ENCODE data around the gene SOAT1. TPM values are rescaled to one million over a fixed set of nuclear protein-coding genes. Genes with fewer than 3 reads are reported as not detected.

Gene SOAT1
- total and polyA plus RNA-seq, 4 donors: 6.0 to 42.7 (median 22.7) TPM

DNA sequence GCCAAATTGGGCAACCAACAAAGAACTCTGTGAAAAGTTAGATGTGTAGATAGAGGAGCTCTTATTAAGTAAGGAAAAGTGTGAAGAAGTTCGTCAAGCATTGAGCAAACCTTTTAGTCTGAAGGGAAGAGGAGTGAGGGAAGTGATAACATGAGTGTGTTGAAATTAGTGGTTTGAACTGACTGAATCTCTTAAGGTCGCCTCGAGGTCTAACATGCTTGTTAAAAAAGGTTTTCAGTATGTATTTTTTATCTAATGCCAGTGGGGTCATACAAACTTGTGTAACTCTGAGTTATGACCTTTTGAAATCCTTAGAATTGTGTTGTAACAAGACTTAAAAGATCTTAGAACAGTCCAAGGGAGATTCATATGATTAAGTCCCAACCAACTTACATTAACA is 34.1 kb downstream of the SOAT1 start:
- 74 to 77% methylated on average over 3 of the region's 3 CpGs for WGBS, 2 donors
- H3K4me3 ChIP-seq (ENCODE audit: low read length in 2 of 2): no peak overlapping the region
- no peak overlapping the region for H3K27ac ChIP-seq (ENCODE audit: low read depth in 1 of 2, low read length in 2 of 2)
- no peak for DNase-seq
- intact Hi-C loops (cut with DNase I): no loop called here
- ATAC-seq (ENCODE audit: low FRiP score): no peak
- no peaks in the 10 kb centered on the region for H3K36me3 ChIP-seq (ENCODE audit: control insufficient read depth in 1 of 2, insufficient read depth in 2 of 2, low read length in 1 of 2)
- no peaks in the 10 kb centered on the region for H3K27me3 ChIP-seq (ENCODE audit: control insufficient read depth in 1 of 2, insufficient read depth in 2 of 2, low read length in 1 of 2)
- H3K9me3 ChIP-seq (ENCODE audit: control insufficient read depth, low read length): no peaks in the 10 kb centered on the region
- no peaks in the 10 kb centered on the region for H3K4me1 ChIP-seq (ENCODE audit: control insufficient read depth in 1 of 2, insufficient read depth in 2 of 2, low read length in 2 of 2)

DNA sequence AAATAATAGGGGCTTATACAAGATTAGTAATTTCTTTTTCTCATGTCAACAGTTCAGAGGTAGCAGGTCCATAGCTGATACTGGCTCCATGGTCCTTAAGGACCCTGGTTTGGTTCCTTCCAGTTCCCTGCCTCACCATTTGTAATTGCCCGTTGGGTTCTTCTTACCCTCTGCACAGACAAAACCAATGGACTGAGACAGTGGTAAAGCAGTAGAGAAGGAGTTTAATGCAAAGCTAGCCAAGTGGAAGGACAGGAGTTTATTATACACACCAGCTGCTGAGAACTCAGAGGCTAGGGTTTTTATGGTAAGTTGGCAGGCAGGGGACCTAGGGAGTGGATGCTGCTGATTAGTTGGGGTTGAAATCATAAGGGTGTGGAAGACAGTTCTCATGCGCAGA is 36.3 kb downstream of the SOAT1 start:
- Histone ChIP-seq H3K27ac (ENCODE audit: low read depth in 1 of 2, low read length in 2 of 2) (no peak overlapping the region), H3K9me3 (ENCODE audit: control insufficient read depth, low read length) (no peaks in the 10 kb centered on the region), H3K36me3 (ENCODE audit: control insufficient read depth in 1 of 2, insufficient read depth in 2 of 2, low read length in 1 of 2) (no peaks in the 10 kb centered on the region), H3K4me1 (ENCODE audit: control insufficient read depth in 1 of 2, insufficient read depth in 2 of 2, low read length in 2 of 2) (no peaks in the 10 kb centered on the region), H3K4me3 (ENCODE audit: low read length in 2 of 2) (no peak overlapping the region), H3K27me3 (ENCODE audit: control insufficient read depth in 1 of 2, insufficient read depth in 2 of 2, low read length in 1 of 2) (no peaks in the 10 kb centered on the region)
- whole genome bisulfite sequencing, 2 donors: 77 to 98% methylated on average over 2 of the region's 2 CpGs
- intact Hi-C loops (cut with DNase I): no loop called here
- ATAC-seq (ENCODE audit: low FRiP score) (no peak), DNase-seq (no peak)

DNA sequence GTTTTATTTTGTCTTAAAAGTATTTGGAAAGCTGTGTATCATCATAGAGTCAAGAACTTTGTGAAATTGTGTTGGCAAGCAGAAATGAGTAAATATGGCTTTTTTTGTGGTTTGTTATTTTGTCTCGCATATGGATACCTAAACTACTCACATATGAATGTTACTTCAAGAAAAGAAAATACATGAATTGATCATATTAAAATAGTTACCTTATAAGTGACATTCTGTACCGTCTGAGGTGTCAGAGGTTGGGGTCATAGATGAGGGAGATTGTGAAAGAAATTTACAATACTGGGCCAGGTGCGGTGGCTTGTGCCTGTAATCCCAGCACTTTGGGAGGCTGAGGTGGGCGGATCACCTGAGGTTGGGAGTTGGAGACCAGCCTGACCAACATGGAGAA is 40.8 kb downstream of the SOAT1 start:
- DNase-seq: no peak
- 96 to 97% methylated on average over 4 of the region's 4 CpGs for WGBS, 2 donors
- intact Hi-C loops (cut with DNase I): no loop called here

DNA sequence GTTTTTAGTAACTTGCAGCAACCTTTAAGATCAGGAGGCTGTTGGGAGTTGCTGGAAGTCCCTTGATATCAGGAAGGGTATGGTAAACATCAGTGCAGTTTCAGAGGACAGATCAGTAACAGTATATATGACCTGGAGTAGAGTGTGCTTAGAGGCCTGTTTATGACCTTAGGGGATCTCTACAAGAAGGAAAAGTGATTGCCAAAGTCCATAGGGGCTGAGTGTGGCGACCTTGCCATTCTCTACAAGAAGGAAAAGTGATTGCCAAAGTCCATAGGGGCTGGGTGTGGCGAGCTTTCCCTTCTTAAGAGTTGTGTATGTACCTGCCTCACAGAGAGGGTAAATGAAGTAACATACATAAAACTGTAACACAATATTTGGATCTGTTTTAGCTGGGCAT is 43.7 kb downstream of the SOAT1 start:
- Histone ChIP-seq H3K9me3 (ENCODE audit: control insufficient read depth, low read length) (no peaks in the 10 kb centered on the region), H3K4me3 (ENCODE audit: low read length in 2 of 2) (no peak overlapping the region), H3K27me3 (ENCODE audit: control insufficient read depth in 1 of 2, insufficient read depth in 2 of 2, low read length in 1 of 2) (no peaks in the 10 kb centered on the region), H3K36me3 (ENCODE audit: control insufficient read depth in 1 of 2, insufficient read depth in 2 of 2, low read length in 1 of 2) (peaks cover 0 to 3% of the 10 kb centered on the region in 2 donors), H3K27ac (ENCODE audit: low read depth in 1 of 2, low read length in 2 of 2) (no peak overlapping the region), H3K4me1 (ENCODE audit: control insufficient read depth in 1 of 2, insufficient read depth in 2 of 2, low read length in 2 of 2) (no peaks in the 10 kb centered on the region)
- WGBS, 2 donors: 93 to 94% methylated on average over 2 of the region's 2 CpGs
- no peak for DNase-seq
- intact Hi-C loops (cut with DNase I): no loop called here
- no peak for ATAC-seq (ENCODE audit: low FRiP score)

More for the DNA sequence above, 40.8 kb downstream of the SOAT1 start:
- Histone ChIP-seq H3K9me3 (ENCODE audit: control insufficient read depth, low read length) (no peaks in the 10 kb centered on the region), H3K27ac (ENCODE audit: low read depth in 1 of 2, low read length in 2 of 2) (no peak overlapping the region), H3K4me3 (ENCODE audit: low read length in 2 of 2) (no peak overlapping the region), H3K4me1 (ENCODE audit: control insufficient read depth in 1 of 2, insufficient read depth in 2 of 2, low read length in 2 of 2) (no peaks in the 10 kb centered on the region), H3K36me3 (ENCODE audit: control insufficient read depth in 1 of 2, insufficient read depth in 2 of 2, low read length in 1 of 2) (no peaks in the 10 kb centered on the region), H3K27me3 (ENCODE audit: control insufficient read depth in 1 of 2, insufficient read depth in 2 of 2, low read length in 1 of 2) (no peaks in the 10 kb centered on the region)
- no peak for ATAC-seq (ENCODE audit: low FRiP score)

DNA sequence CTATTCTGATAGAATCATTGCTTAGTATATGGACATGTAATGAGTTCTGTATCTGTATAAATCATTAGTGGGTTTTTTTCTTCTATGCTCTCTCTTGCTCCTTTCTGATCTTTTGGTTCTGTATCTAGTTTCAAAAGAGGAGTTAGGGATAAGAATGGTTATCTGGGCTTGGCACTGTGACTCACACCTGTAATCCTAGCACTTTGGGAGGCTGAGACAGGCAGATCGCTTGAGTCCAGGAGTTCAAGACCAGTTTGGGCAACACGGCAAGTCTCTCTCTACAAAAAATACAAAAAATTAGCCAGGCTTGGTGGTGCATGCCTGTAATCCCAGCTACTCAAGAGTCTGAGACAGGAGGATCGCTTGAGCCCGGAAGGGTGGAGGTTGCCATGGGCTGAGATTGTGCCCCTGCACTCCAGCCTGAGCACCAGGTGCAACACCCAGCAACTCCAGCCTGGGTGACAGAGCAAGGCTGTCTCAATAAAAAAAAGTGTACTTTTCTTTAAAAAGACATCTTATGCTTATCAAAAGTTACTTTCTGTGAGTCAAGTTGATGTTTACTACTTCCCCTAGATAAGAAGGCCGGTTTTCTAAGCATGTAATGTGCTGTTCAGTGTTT is 44.5 kb downstream of the SOAT1 start:
- Histone ChIP-seq H3K4me1 (ENCODE audit: control insufficient read depth in 1 of 2, insufficient read depth in 2 of 2, low read length in 2 of 2) (no peaks in the 10 kb centered on the region), H3K36me3 (ENCODE audit: control insufficient read depth in 1 of 2, insufficient read depth in 2 of 2, low read length in 1 of 2) (peaks cover 0 to 3% of the 10 kb centered on the region in 2 donors), H3K9me3 (ENCODE audit: control insufficient read depth, low read length) (no peaks in the 10 kb centered on the region), H3K27ac (ENCODE audit: low read depth in 1 of 2, low read length in 2 of 2) (no peak overlapping the region), H3K27me3 (ENCODE audit: control insufficient read depth in 1 of 2, insufficient read depth in 2 of 2, low read length in 1 of 2) (no peaks in the 10 kb centered on the region), H3K4me3 (ENCODE audit: low read length in 2 of 2) (no peak overlapping the region)
- DNase-seq: no peak
- ATAC-seq (ENCODE audit: low FRiP score): no peak
- 89 to 90% methylated on average over 5 of the region's 5 CpGs for WGBS, 2 donors
- intact Hi-C loops (cut with DNase I): no loop called here

DNA sequence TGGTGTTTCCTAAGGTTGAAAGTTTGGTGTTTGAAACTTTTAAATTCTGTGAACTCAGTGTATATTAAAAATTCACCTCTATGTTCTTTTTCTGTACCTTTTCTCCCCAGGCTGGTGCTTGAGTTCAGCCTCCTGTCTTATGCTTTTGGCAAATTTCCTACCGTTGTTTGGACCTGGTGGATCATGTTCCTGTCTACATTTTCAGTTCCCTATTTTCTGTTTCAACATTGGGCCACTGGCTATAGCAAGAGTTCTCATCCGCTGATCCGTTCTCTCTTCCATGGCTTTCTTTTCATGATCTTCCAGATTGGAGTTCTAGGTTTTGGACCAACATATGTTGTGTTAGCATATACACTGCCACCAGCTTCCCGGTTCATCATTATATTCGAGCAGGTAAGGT is 47.3 kb downstream of the SOAT1 start:
- Histone ChIP-seq H3K9me3 (ENCODE audit: control insufficient read depth, low read length) (no peaks in the 10 kb centered on the region), H3K27me3 (ENCODE audit: control insufficient read depth in 1 of 2, insufficient read depth in 2 of 2, low read length in 1 of 2) (no peaks in the 10 kb centered on the region), H3K4me1 (ENCODE audit: control insufficient read depth in 1 of 2, insufficient read depth in 2 of 2, low read length in 2 of 2) (no peaks in the 10 kb centered on the region), H3K27ac (ENCODE audit: low read depth in 1 of 2, low read length in 2 of 2) (no peak overlapping the region), H3K4me3 (ENCODE audit: low read length in 2 of 2) (no peak overlapping the region), H3K36me3 (ENCODE audit: control insufficient read depth in 1 of 2, insufficient read depth in 2 of 2, low read length in 1 of 2) (peaks cover 3 to 4% of the 10 kb centered on the region in 2 donors)
- ATAC-seq (ENCODE audit: low FRiP score) (no peak), DNase-seq (no peak)
- intact Hi-C loops (cut with DNase I): no loop called here
- 91 to 94% methylated on average over 5 of the region's 5 CpGs for WGBS, 2 donors

DNA sequence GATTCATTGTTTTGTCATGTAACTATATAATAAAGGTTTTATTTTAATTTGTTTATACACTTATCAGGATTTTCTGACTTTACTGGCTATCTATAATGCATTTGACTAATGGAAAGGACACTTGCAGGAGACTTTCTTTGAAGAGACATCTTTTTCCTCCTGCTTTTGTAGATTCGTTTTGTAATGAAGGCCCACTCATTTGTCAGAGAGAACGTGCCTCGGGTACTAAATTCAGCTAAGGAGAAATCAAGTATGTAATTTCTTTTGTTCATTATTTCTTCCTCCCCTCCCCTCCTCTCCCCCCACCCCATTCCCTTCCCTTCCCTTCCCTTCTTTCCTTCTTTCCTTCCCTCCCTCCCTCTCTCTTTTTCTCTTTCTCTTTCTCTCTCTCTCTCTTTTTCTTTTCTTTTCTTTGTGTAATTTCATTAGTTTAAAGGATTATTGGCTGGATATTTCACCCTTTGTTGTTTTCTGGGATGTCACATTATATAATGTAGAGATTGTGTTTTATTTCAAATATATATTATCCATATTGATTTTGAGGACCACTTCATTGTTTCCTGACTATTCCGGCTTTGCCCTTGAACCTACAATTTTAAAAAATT is 48.4 kb downstream of the SOAT1 start:
- Histone ChIP-seq H3K27ac (ENCODE audit: low read depth in 1 of 2, low read length in 2 of 2) (no peak overlapping the region), H3K9me3 (ENCODE audit: control insufficient read depth, low read length) (no peaks in the 10 kb centered on the region), H3K4me1 (ENCODE audit: control insufficient read depth in 1 of 2, insufficient read depth in 2 of 2, low read length in 2 of 2) (no peaks in the 10 kb centered on the region), H3K27me3 (ENCODE audit: control insufficient read depth in 1 of 2, insufficient read depth in 2 of 2, low read length in 1 of 2) (no peaks in the 10 kb centered on the region), H3K4me3 (ENCODE audit: low read length in 2 of 2) (no peak overlapping the region), H3K36me3 (ENCODE audit: control insufficient read depth in 1 of 2, insufficient read depth in 2 of 2, low read length in 1 of 2) (peaks cover 3 to 4% of the 10 kb centered on the region in 2 donors)
- no peak for DNase-seq
- intact Hi-C loops (cut with DNase I): no loop called here
- 90 to 92% methylated on average over 4 of the region's 4 CpGs for WGBS, 2 donors
- no peak for ATAC-seq (ENCODE audit: low FRiP score)

DNA sequence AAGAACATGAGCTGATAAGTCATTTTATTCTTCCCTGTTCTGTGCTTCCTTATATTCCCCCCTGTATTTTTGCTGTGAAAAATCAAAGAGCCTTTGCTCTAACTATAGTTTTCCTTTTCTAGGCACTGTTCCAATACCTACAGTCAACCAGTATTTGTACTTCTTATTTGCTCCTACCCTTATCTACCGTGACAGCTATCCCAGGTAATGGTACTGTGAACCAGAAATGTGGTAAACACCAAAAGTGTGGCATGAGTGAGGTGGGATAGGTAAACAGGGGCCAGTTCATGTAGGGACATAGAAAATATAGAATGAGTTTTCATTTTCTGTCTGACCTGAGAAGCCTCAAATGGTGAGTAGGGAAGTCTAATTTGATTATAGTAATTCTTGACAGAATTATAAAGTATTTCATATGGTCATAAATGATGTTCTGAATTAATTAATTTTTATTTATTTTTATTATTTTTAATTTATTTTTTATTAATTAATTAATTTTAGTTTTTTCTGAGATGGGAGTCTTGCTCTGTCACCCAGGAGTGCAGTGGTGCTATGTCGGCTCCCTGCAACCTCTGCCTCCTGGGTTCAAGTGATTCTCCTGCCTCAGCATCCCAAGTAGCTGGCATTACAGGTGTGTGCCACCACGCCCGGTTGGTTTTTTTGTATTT is 49.3 kb downstream of the SOAT1 start:
- Histone ChIP-seq H3K4me1 (ENCODE audit: control insufficient read depth in 1 of 2, insufficient read depth in 2 of 2, low read length in 2 of 2) (no peaks in the 10 kb centered on the region), H3K27me3 (ENCODE audit: control insufficient read depth in 1 of 2, insufficient read depth in 2 of 2, low read length in 1 of 2) (no peaks in the 10 kb centered on the region), H3K36me3 (ENCODE audit: control insufficient read depth in 1 of 2, insufficient read depth in 2 of 2, low read length in 1 of 2) (peaks cover 3 to 4% of the 10 kb centered on the region in 2 donors), H3K27ac (ENCODE audit: low read depth in 1 of 2, low read length in 2 of 2) (no peak overlapping the region), H3K4me3 (ENCODE audit: low read length in 2 of 2) (no peak overlapping the region), H3K9me3 (ENCODE audit: control insufficient read depth, low read length) (no peaks in the 10 kb centered on the region)
- intact Hi-C loops (cut with DNase I): no loop called here
- DNase-seq (no peak), ATAC-seq (ENCODE audit: low FRiP score) (no peak)
- 77 to 82% methylated on average over 4 of the region's 4 CpGs for WGBS, 2 donors

DNA sequence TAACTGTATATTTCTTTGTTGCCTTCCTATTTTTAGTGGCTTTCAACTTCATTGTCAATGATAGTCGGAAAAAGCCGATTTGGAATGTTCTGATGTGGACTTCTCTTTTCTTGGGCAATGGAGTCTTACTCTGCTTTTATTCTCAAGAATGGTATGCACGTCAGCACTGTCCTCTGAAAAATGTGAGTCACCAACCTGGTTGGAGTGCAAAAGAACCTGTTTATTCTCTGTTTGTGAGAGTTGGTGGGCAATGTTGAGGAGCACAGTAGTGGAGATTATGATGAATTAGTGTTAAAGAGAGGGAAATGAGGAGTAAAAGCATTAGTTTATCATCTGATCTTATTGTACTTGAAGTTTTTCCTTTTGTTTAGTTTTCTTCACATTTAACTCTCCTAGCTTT is 57.7 kb downstream of the SOAT1 start:
- Histone ChIP-seq H3K4me1 (ENCODE audit: control insufficient read depth in 1 of 2, insufficient read depth in 2 of 2, low read length in 2 of 2) (no peaks in the 10 kb centered on the region), H3K27me3 (ENCODE audit: control insufficient read depth in 1 of 2, insufficient read depth in 2 of 2, low read length in 1 of 2) (no peaks in the 10 kb centered on the region), H3K36me3 (ENCODE audit: control insufficient read depth in 1 of 2, insufficient read depth in 2 of 2, low read length in 1 of 2) (no peaks in the 10 kb centered on the region), H3K4me3 (ENCODE audit: low read length in 2 of 2) (no peak overlapping the region), H3K27ac (ENCODE audit: low read depth in 1 of 2, low read length in 2 of 2) (no peak overlapping the region), H3K9me3 (ENCODE audit: control insufficient read depth, low read length) (no peaks in the 10 kb centered on the region)
- ATAC-seq (ENCODE audit: low FRiP score): no peak
- 88 to 92% methylated on average over 3 of the region's 3 CpGs for WGBS, 2 donors
- intact Hi-C loops (cut with DNase I): no loop called here
- no peak for DNase-seq
